ENCODE measurements around the gene SMKR1.

SMKR1 gene

GRCh38 chr7:129561677-129562359 lies 59.5 kb downstream of the SMKR1 start:
- in situ Hi-C loops (cut with HindIII; ENCODE audit: low sequenced_read_pairs): no loop called here

Measured in DLD1 (cell line).